ENCODE data around the gene EFR3B.

The EFR3B gene

GRCh38 chr2:25065768-25066167, 23.9 kb downstream of the EFR3B start:
- H3K9me3 ChIP-seq (ENCODE audit: control insufficient read depth, low read length) = no peaks in the 10 kb centered on the region
- no peak overlapping the region for H3K27ac ChIP-seq
- no peak overlapping the region for H3K9ac ChIP-seq
- H3K36me3 ChIP-seq (ENCODE audit: control insufficient read depth, insufficient read depth, low read length) = no peaks in the 10 kb centered on the region
- H3K4me2 ChIP-seq (ENCODE audit: low read length) = no peak overlapping the region
- H3K27me3 ChIP-seq (ENCODE audit: control insufficient read depth, insufficient read depth, low read length) = no peaks in the 10 kb centered on the region
- no peak for TF ChIP-seq CTCF (IDR thresholded peaks at IDR 0.05)
- H3K4me1 ChIP-seq = peaks cover 9% of the 10 kb centered on the region
- no peak overlapping the region for H3K4me3 ChIP-seq (ENCODE audit: low read depth, low read length)
- H2AFZ ChIP-seq = no peak overlapping the region
- H3K79me2 ChIP-seq = no peaks in the 10 kb centered on the region

GRCh38 chr2:25066455-25066854, 24.6 kb downstream of the EFR3B start:
- Histone ChIP-seq H3K36me3 (ENCODE audit: control insufficient read depth, insufficient read depth, low read length) (no peaks in the 10 kb centered on the region), H3K4me1 (peaks cover 9% of the 10 kb centered on the region), H3K79me2 (no peaks in the 10 kb centered on the region), H3K9ac (no peak overlapping the region), H3K4me3 (ENCODE audit: low read depth, low read length) (no peak overlapping the region), H2AFZ (no peak overlapping the region), H3K4me2 (ENCODE audit: low read length) (no peak overlapping the region), H3K27ac (no peak overlapping the region), H3K27me3 (ENCODE audit: control insufficient read depth, insufficient read depth, low read length) (no peaks in the 10 kb centered on the region), H3K9me3 (ENCODE audit: control insufficient read depth, low read length) (no peaks in the 10 kb centered on the region)
- no peak for TF ChIP-seq CTCF (IDR thresholded peaks at IDR 0.05)

- no peak for TF ChIP-seq CTCF (IDR thresholded peaks at IDR 0.05)
- H3K4me2 ChIP-seq (ENCODE audit: low read length) = no peak overlapping the region
- H3K79me2 ChIP-seq = no peaks in the 10 kb centered on the region
- H2AFZ ChIP-seq = no peak overlapping the region
- no peaks in the 10 kb centered on the region for H3K27me3 ChIP-seq (ENCODE audit: control insufficient read depth, insufficient read depth, low read length)
- peaks cover 9% of the 10 kb centered on the region for H3K4me1 ChIP-seq
- H3K9me3 ChIP-seq (ENCODE audit: control insufficient read depth, low read length) = no peaks in the 10 kb centered on the region
- no peak overlapping the region for H3K27ac ChIP-seq
- H3K36me3 ChIP-seq (ENCODE audit: control insufficient read depth, insufficient read depth, low read length) = no peaks in the 10 kb centered on the region
- no peak overlapping the region for H3K9ac ChIP-seq
- H3K4me3 ChIP-seq (ENCODE audit: low read depth, low read length) = no peak overlapping the region
Observed at GRCh38 chr2:25068217-25068616, 26.3 kb downstream of the EFR3B start.

GRCh38 chr2:25071966-25072365, 30.1 kb downstream of the EFR3B start:
- no peak overlapping the region for H3K9ac ChIP-seq
- H3K4me2 ChIP-seq (ENCODE audit: low read length) = no peak overlapping the region
- no peaks in the 10 kb centered on the region for H3K36me3 ChIP-seq (ENCODE audit: control insufficient read depth, insufficient read depth, low read length)
- no peaks in the 10 kb centered on the region for H3K27me3 ChIP-seq (ENCODE audit: control insufficient read depth, insufficient read depth, low read length)
- no peak for TF ChIP-seq CTCF (IDR thresholded peaks at IDR 0.05)
- no peaks in the 10 kb centered on the region for H3K4me1 ChIP-seq
- no peaks in the 10 kb centered on the region for H3K9me3 ChIP-seq (ENCODE audit: control insufficient read depth, low read length)
- H2AFZ ChIP-seq = no peak overlapping the region
- no peak overlapping the region for H3K27ac ChIP-seq
- no peak overlapping the region for H3K4me3 ChIP-seq (ENCODE audit: low read depth, low read length)
- H3K79me2 ChIP-seq = no peaks in the 10 kb centered on the region

GRCh38 chr2:25072606-25073005, 30.7 kb downstream of the EFR3B start:
- no peak overlapping the region for H2AFZ ChIP-seq
- H3K36me3 ChIP-seq (ENCODE audit: control insufficient read depth, insufficient read depth, low read length) = no peaks in the 10 kb centered on the region
- H3K27ac ChIP-seq = no peak overlapping the region

More at GRCh38 chr2:25072606-25073005, 30.7 kb downstream of the EFR3B start:
- H3K27me3 ChIP-seq (ENCODE audit: control insufficient read depth, insufficient read depth, low read length) = no peaks in the 10 kb centered on the region
- no peak for TF ChIP-seq CTCF (IDR thresholded peaks at IDR 0.05)
- H3K4me3 ChIP-seq (ENCODE audit: low read depth, low read length) = no peak overlapping the region
- H3K4me2 ChIP-seq (ENCODE audit: low read length) = no peak overlapping the region
- H3K79me2 ChIP-seq = no peaks in the 10 kb centered on the region
- no peak overlapping the region for H3K9ac ChIP-seq
- no peaks in the 10 kb centered on the region for H3K4me1 ChIP-seq
- no peaks in the 10 kb centered on the region for H3K9me3 ChIP-seq (ENCODE audit: control insufficient read depth, low read length)

Data from parathyroid adenoma (tissue), 2 donors.